SU-DHL-6 (cell line): ENCODE results near the gene TMEM115.

ENCODE experiments used
- EZH2phosphoT487 ChIP-seq: fragments of 200-600 bp; sonication (generic), shearing (Covaris generic); conservative IDR thresholded peaks from 2 replicates; pipeline ENCODE4 v1.6.1; 2018; ENCODE audit warnings: mild to moderate bottlenecking, antibody characterized with exemption, low read length, moderate library complexity, mixed read lengths
- TF ChIP-seq, protein P1 (sequence below): fragments of 200-600 bp; sonication (generic); IDR thresholded peaks from one replicate; pipeline ENCODE4 v1.5.1; 2017; ENCODE audit warnings: antibody characterized with exemption, mild to moderate bottlenecking, low read length, moderate library complexity; ENCODE audit not compliant: insufficient read depth, poor library complexity, severe bottlenecking

DNA sequence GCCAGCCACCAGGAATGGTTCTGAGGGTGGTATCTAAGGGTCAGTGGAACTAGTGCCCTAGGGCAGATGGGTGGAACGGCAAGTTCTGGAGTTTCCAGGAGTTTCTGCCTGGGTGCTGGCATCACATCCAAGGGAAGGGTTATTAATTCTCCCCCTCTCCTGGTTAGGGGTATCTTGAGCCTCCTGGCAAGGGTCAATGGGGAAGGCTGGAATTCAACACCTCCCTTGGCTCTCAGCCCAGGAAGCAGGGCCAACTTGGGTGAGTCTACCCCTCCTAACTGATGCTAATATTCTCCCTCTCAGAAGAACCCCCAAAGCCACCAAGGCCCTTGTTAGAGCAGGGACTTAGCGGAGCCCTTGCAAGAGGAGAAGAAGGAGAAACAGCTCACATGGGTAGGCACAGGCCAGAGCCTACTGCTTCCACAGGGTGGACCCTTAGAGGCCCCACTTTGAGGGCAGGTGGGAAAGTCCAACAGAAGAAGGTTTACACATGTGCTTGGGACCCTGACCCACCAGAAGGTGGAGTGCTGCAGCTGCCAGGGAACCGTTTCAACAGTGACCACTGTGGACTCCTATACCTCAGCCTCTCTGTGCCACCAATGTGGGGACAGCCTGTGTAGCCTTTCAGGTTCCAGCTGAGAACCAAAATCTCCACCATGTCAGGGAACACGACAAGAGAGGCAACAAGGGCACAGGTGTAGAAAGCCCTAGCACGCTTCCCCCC is 3.3 kb downstream of the TMEM115 start:
- TF ChIP-seq, protein P1, sequence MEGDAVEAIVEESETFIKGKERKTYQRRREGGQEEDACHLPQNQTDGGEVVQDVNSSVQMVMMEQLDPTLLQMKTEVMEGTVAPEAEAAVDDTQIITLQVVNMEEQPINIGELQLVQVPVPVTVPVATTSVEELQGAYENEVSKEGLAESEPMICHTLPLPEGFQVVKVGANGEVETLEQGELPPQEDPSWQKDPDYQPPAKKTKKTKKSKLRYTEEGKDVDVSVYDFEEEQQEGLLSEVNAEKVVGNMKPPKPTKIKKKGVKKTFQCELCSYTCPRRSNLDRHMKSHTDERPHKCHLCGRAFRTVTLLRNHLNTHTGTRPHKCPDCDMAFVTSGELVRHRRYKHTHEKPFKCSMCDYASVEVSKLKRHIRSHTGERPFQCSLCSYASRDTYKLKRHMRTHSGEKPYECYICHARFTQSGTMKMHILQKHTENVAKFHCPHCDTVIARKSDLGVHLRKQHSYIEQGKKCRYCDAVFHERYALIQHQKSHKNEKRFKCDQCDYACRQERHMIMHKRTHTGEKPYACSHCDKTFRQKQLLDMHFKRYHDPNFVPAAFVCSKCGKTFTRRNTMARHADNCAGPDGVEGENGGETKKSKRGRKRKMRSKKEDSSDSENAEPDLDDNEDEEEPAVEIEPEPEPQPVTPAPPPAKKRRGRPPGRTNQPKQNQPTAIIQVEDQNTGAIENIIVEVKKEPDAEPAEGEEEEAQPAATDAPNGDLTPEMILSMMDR = no peak
- TF ChIP-seq EZH2phosphoT487 = no peak
